Kidney glomerular epithelial cell (primary cell): ENCODE data around the gene SERPINA10.

ENCODE experiments used
- DNase-seq: peaks from one replicate; lab custom pipeline; 2025; lab: John Stamatoyannopoulos, UW

The SERPINA10 gene, protein sequence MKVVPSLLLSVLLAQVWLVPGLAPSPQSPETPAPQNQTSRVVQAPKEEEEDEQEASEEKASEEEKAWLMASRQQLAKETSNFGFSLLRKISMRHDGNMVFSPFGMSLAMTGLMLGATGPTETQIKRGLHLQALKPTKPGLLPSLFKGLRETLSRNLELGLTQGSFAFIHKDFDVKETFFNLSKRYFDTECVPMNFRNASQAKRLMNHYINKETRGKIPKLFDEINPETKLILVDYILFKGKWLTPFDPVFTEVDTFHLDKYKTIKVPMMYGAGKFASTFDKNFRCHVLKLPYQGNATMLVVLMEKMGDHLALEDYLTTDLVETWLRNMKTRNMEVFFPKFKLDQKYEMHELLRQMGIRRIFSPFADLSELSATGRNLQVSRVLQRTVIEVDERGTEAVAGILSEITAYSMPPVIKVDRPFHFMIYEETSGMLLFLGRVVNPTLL

DNA sequence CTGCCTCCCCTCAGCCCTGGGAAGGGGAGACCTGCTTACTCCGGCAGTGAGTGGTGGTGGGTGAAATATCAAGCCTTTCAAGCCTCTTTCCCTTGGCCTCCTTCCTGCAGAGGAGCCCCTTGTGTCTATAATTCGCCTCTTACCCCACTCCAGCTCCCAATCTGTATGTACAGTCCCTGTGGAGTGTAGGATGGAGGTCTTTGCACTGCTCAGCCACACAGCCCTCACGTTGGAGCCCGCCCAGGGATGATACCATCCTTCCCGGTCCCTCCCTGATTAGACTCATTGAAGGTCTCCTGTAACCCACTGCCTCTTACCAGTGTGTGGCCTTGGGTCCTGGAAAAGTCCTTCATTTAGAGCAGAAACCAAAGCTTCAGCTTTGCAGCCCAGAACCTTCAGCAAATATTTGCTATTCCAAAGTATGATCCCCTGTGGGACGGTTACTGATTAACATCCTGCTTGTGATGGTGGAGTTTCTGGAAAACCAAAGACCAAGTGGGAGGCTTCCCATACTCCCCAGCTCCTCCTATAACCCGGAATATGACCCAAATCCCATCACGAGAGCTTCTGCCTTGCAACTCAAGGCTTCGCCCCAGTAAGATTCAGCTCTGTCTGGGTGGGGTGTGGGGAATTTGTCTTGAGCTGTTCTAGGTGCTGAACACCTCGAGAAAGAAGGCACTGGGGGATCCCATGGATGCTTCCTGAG, at the start of gene SERPINA10:
Gene SERPINA10 (minus strand): TSS at position 397 of the 706 bp plus-strand sequence. CDS start 2,675 bp downstream, outside the sequence.
- no peak for DNase-seq

DNA sequence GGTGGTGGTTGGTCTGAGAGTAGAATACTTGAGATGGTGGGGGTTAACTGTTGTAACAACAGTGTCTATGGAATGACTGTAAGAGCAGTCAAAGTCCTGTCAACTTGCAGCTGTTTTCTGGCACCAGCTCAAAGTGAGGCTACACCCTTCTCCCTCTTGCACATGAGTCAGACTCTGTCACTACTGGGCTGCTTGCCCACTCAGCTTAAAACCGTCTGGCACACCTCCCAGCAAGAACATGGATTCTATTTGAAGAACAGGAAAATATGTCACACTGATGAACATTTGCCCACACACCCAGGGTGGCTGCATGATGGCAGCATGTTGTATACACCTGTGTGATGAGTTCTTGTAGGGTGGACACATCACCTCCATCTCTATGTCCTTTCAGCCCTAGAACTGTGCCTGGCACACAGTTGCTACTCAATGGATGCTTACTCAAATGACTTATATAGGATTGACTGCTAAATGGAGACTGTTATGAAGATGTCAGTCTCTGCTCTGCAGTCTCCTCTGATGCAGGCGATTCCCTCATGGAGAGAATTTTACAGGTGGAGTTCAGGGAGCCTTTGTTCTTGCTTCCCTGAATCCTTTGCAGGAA, 49.4 kb upstream of the SERPINA10 start:
- DNase-seq, result peak; percentile 97

DNA sequence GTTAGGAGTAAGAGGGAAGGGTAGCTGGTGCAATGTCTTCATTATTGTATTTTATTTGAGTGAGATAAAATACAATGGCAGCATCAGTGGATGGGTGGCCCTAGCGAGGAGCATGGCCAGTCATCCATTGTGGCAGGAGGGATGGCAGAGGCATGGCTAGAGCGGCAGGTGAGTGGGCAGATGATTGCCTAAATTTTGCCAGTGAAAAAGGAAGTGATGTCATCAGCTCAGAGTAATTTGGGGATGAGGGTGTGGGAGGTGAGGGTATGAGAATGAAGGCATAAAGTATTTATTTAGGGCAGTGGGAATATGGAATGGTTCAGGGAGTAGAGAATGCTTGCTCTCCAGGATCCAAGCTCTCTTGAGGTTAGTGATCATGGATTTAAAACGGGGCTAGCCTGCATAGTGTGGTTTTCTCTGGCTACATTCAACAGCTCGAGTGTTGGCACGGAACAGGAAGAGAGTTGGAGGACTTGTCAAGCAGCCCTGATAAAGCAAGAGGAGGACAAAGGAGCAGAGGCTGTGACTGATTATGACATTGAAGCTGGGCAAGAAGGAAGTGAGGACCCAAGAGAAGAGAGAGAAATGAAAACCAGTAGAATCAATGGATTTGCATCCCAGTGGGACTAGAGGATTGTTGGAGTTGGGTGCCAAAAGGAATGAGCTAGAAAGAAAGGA, 48.7 kb upstream of the SERPINA10 start:
- no peak for DNase-seq

DNA sequence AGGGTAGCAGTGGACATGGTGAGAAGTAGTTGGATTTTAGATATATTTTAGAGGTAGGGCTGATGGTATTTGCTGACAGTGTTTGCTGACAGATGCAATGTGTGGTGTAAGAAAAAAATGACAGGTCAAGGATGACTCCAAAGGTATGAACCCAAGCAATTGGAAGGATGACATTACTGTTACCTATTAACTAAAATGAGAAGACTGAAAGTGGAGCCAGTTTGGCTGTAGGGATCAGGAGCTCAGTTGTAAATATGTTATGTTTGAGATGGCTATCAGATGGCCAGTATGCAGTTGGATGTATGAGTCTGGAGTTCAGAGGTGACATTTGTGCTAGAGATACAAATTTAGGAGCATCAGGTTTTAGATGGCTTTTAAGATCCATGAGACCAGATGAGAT, 47.5 kb upstream of the SERPINA10 start:
- DNase-seq, result no peak

DNA sequence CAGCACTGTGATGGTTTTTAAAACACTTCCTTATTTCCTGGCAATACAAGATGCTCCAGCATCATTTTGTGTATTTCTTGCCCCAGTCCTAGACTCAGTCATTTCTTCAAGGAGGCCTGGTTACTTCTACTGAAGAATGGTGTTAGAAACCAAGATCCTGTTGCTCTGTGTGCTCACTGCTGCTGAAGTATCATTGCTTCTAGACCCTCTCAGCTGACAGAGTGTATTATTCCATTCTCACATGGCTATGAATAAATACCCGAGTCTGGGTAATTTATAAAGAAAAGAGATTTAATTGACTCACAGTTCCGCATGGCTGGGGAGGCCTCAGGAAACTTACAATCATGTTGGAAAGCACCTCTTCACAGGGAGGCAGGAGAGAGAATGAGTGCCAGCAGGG, 45.0 kb upstream of the SERPINA10 start:
- no peak for DNase-seq

DNA sequence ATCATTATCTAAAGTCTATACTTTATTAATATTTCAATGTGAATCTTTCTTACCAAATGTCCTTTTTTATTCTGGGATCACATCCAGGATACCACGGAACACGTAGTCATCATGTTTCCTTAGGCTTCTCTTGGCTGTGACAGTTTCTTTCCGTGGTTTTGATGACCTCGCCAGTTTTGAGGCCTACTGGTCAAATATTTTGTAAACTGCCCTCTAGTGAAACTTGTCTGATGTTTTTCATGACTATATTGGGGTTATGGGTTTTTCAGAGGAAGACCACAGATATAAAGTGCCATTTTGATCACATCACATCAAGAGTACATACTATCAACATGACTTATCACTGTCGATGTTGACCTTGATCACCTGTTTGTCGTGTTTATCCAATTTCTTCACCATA, 44.2 kb upstream of the SERPINA10 start:
- no peak for DNase-seq

DNA sequence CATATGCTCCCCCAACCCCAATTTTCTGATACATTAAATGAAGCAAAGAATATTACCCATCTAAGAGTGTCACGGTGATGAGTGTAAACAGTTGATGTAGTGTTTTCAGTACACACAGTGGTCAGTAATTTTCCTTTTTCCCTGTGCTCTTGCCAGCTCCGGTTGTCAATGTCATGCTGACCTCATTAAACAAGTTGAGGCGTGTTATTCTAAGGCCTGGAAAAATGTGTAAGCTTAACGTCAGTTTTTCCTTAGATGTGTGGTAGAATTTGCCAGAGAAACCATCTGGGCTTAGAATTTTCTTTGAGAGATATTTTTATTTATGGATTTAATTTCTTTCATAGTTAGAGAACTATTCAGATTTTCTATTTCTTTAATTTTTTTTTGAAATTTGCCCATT, 41.8 kb upstream of the SERPINA10 start:
- no peak for DNase-seq

DNA sequence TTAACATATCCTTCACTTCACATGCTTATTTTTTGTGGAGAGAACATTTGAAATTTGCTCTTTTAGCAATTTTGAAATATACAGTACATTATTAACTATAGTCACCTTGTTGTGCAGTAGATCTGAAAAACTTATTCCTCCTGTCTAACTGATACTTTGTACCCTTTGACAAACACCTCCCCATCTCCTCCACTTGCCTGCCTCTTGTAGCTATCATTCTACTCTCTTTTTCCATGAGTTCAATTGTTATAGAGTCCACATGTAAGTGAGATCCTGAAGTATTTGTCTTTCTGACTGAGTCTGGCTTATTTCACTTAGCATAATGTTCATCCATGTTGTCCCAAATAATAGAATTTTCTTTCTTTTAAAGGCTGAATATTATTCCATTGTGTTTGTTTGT, 39.5 kb upstream of the SERPINA10 start:
- no peak for DNase-seq

DNA sequence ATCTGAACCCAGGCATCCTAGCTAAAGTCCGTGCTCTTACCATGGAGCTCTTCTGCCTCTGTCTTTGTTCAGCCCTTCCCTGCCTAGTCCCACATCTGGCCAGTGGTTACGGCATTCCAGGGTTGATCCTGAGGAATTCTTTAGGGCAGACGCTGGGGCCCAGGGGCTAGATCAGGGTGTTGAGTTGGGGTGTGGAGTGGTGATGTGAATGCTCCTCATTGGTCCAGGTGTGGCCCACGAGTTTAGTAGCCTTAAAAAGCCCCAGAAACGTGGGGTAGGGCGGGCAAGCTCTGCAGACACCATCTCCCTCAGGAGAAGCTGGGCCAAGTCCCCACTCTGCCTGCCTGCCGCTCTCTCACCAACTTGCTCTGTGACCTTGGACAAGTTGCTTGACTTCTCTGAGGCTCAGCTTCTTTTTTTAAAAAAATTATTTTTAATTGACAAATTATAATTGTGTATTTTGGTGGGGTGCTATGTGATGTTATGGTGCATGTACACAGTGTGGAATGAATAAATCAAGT, 39.1 kb upstream of the SERPINA10 start:
- DNase-seq, result no peak

DNA sequence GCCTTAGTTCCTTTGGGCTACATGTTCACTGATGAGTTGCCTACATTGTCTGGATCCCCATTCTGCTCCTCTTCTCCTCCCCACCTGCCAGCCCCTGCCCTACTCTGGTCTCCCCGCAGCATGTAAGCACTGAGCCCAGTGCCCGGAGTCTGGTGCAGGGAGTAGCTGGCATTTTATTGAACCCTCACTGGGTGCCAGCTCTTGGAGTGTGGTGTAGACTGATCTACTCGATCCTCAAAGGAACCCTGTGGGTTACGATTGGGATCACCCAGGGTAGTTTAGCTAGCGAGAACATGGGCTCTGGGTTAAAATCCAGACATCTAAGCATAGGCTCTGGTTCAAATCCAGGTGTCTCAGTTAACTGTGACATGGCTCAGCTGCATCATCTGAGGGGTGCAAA, 38.4 kb upstream of the SERPINA10 start:
- DNase-seq, result no peak

DNA sequence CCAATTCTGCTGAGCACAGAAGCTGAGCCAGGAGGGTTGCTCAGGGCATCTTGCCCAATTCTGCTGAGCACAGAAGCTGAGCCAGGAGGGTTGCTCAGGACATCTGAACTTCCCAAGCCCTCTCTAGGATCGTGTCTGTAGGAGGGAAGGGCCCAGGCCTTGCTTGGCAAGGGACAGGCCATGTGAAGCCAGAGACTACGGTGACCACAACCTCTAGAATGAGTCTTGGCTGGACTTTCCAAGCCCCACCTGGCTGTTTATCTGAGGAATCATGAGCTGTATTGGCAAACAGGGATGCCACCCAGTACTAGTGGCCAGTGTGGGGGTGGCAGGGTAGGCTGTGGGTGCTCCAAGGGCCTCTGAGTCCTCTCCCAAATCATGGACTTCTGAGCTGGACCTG, 37.8 kb upstream of the SERPINA10 start:
- no peak for DNase-seq

DNA sequence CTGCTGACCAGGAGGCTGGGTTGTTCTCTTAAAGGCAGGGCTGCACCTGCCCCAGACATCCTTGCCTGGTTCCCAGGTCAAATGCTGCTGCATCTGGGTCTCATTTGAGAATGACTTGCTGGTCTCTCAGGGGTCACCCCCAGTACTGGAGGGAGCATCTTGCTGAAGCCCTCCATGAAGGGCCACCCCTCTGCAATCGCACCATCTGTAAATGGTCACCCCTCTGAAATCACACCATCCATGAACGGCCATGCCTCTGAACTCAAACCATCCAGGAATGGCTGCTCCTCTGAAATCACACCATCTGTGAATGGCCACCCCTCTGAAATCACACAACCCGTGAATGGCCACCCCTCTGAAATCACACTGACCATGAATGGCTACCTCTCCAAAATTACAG, 37.4 kb upstream of the SERPINA10 start:
- no peak for DNase-seq

DNA sequence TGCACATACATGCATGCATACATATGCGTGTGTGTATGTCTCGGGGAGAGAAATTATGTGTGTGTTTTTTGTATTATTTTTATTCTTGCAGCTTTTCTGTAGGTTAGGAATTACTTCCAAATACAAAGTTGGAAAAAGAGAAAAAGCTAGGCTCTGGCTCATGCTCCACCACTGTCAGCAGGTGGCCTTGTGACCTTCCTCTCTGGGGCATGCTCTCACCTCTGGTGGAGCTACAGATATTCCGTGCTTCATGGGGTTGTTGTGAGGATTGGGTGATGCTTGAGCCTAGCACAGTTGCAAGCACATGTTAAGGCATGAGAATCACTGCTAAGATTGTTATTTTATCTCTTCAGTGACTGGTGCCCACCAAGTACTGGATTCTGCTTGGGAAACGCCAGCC, 36.8 kb upstream of the SERPINA10 start:
- DNase-seq, result no peak

DNA sequence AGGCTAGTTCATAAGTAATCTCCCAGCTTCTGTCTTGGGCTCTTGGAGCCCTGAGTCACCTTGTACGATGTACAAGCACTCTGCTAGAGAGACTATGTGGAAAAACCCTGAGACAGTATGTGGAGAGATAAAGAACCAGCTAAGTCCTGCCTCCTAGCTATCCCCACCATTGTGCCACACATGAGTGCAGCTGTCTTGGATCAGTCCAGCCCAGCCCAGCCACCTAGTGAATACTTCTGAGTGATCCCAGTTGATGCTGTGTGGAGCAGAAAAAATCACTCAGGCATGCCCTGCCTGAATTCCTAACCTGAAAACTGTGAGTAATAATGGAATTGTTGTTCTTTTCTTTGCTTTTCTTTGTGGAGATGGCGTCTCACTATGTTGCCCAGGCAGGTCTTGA, 35.1 kb upstream of the SERPINA10 start:
- DNase-seq, result peak; percentile 79

DNA sequence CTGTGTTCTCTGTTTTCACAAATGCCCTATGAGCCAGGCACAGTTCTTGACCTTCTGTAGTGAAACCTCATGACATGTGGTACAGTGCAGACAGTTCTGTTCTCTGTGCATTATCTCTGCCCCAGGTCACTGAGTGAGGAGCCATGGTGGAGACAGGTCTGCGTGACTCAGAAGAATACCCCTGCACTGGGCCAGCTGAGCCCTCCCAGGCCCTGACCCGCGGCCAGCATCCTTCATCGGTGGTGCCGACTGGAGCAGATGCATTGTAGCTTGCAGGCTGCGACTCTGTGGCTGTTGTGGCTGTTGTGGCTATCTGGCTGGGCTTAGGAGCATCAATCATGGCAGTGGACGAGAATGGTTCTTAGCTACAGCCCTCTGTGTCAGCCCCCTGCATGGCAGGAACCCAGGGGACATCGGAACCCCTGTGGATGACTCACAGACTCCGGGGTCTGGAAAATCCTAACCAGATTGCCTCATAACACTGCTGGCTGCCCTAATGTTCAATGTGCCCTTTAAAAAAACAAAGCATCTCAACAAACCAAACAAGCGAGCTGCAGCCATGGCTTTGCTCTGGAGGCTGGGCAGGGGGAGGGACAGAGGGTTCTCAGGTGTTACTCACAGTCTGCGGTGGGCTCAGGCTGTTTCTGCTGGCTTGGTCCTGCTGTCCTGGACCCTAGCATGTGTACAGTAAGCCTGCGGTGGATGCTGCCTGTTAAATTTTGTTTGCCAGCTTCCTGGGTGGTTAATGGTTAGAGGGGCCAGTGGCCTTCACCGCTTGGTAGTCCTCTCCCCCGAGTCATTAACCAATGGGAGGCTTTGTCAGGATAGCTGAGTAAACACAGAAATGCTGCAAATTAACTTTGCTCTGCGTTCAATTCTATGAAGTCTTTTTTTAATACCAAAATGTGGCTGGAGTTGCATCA, 29.8 kb upstream of the SERPINA10 start, which contains the start of gene SERPINA6:
Gene SERPINA6 (minus strand): TSS at position 689 of the 923 bp plus-strand sequence. CDS start 8,688 bp downstream, outside the sequence.
- DNase-seq, result peak; percentile 70

DNA sequence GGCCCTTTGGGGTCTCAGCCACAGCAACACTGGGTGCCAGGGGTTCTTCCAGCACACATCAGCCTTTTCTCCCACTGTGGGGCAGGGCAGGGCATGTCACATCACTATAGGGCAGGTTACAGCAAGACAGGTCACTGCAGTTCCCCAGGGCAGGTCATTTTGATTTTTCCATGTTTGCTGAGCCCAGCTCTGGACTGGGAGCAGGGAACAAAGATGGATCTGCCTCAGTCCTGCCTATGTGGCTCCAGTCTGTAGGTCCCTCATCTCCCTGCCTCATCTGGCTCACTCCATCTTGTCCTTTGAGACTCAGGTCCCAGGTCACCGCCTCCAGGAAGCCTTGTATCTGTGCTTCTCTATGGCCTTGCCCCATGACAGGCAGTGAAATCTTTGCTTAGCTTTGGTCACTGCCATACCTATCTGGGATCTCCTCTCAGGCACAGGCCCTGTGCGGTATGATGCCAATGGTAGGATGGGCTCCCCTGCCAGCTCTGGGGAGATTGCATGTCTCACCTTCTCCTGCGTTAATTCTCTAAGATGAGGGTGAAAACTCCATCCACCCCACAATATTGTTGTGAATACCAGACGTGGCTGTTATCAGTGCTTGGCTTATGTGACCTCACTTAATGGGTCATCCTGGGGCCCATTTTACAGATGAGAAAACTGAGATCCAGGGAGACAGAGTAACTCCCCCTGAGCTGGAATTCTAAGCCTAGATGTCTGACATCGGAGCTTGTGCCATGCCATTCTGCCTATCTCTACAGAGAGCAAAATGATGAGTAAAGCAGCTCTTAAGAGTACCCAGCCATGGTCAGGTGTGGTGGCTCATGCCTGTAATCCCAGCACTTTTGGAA, 28.6 kb upstream of the SERPINA10 start:
- DNase-seq, result no peak

DNA sequence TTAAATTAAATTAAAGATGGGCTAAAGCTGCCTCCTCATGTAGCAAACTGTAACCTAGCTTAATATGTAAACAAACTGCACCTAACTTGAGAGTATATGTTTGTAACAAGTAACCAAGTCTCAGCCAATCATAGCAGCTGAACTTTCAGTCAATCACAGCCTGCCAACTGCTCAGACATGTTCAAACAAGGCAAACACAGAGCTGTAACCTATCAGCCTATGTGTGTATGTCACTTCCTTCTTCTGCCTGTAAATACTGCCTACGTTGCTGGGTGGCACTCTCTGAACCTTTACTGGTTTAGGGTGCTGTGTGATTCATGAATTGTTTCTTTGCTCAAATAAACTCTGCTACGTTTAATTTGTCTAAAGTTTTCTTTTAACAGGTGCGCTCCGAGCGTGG, 27.2 kb upstream of the SERPINA10 start:
- DNase-seq, result no peak

DNA sequence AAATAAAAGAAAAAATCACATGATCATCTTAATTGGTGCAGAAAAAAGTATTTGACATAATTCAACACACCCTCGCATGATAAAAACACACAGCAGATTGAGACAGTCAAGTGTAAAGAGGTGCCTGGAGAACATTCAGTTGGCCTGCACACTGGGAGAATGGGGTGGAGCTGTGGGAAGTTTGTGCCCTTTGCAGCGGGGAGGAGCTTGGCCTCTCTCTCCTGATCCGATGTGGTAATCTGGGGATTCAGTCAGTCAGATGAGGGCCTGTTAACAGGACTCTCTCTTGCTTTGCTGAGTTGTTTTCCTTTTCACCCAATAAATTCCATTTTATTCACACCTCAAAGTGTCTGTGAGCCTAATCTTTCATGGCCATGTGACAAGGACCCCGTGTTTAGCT, 24.2 kb upstream of the SERPINA10 start:
- DNase-seq, result no peak

DNA sequence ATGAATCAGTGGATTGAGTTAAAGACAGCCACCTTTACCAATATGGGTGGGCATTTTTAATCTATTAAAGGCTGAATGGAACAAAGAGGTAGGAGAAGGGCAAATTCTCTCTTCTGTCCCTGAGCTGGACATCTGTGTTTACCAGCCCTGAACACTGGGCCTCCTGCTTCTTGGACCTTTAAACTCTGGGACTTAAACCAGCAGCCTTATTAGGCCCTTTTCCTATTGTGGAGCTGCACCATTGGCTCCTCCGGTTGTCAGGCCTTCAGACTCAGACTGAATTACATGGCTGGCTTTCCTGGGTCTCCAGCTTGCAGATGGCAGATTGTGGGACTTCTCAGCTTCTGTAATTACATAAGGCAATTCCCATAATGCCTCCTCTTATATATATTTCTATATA, 23.6 kb upstream of the SERPINA10 start:
- no peak for DNase-seq

DNA sequence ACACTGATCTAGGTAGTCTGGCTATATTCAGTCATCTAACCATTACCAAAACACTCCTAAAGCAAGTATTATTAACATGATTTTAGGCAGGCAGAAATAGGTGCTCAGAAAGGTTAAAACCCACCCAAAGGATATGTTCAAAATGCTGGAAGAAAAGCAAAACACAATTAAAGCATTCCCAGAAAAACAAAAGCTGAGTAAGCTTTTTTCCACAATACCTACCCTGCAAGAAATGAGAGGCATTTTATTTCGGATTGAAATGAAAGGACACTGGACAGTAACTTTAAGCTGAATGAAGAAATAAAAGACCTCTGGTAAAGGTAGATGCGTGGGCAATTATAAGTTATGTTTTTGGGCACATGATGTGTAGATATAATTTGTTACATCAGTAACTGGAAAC, 21.8 kb upstream of the SERPINA10 start:
- no peak for DNase-seq
